HEK293T (cell line): Measurements from ENCODE around the gene NUMB.

Experiments
- CTCF ChIA-PET: fragments of 350-600 bp; formaldehyde crosslinking; extraction: SDS; loops from one replicate; lab custom pipeline; 2021; ENCODE audit warnings: antibody characterized with exemption, inconsistent platforms; lab: Yijun Ruan, JAX
- POLR2A ChIA-PET: fragments of 350-600 bp; formaldehyde crosslinking; extraction: SDS; loops from one replicate; lab custom pipeline; 2020; ENCODE audit warnings: antibody characterized with exemption, inconsistent platforms; lab: Yijun Ruan, JAX
- DNase-seq: peaks from one replicate; pipeline ENCODE4 v3.0.0; 2012; ENCODE audit warnings: mixed read lengths; ENCODE audit errors: extremely low spot score
- ARNT ChIP-seq: fragments of 450-650 bp; IDR thresholded peaks from 2 replicates; pipeline ENCODE4 v1.6.1; 2017; ENCODE audit warnings: mild to moderate bottlenecking
- BHLHE40 ChIP-seq: fragments of 450-650 bp; IDR thresholded peaks from 2 replicates; pipeline ENCODE4 v1.6.1; 2016; ENCODE audit warnings: mild to moderate bottlenecking, moderate library complexity, borderline replicate concordance
- CTBP1 ChIP-seq: fragments of 450-650 bp; IDR thresholded peaks from 2 replicates; pipeline ENCODE4 v1.6.1; 2016; ENCODE audit warnings: borderline replicate concordance
- ELF4 ChIP-seq: fragments of 450-650 bp; IDR thresholded peaks from 2 replicates; pipeline ENCODE4 v1.6.1; 2017; ENCODE audit warnings: antibody characterized with exemption
- FOXA1 ChIP-seq: fragments of 450-650 bp; IDR thresholded peaks from 2 replicates; pipeline ENCODE4 v1.6.1; 2016; ENCODE audit warnings: mild to moderate bottlenecking
- FOXK2 ChIP-seq: fragments of 450-650 bp; IDR thresholded peaks from 2 replicates; pipeline ENCODE4 v1.6.1; 2016; ENCODE audit warnings: mild to moderate bottlenecking
- FOXM1 ChIP-seq: fragments of 450-650 bp; IDR thresholded peaks from 2 replicates; pipeline ENCODE4 v1.6.1; 2017; ENCODE audit warnings: mild to moderate bottlenecking, borderline replicate concordance
- HDGF ChIP-seq: fragments of 450-650 bp; IDR thresholded peaks from 2 replicates; pipeline ENCODE4 v1.6.1; 2017; ENCODE audit warnings: antibody characterized with exemption, borderline replicate concordance
- L3MBTL2 ChIP-seq: fragments of 450-650 bp; conservative IDR thresholded peaks from 2 replicates; pipeline ENCODE4 v1.6.1; 2016; ENCODE audit warnings: mild to moderate bottlenecking
- LEF1 ChIP-seq: fragments of 450-650 bp; IDR thresholded peaks from 2 replicates; pipeline ENCODE4 v1.6.1; 2017; ENCODE audit warnings: mild to moderate bottlenecking, borderline replicate concordance
- NFRKB ChIP-seq: fragments of 450-650 bp; IDR thresholded peaks from 2 replicates; pipeline ENCODE4 v1.6.1; 2016; ENCODE audit warnings: mild to moderate bottlenecking, moderate library complexity
- PKNOX1 ChIP-seq: fragments of 450-650 bp; IDR thresholded peaks from 2 replicates; pipeline ENCODE4 v1.6.1; 2016
- SP1 ChIP-seq: fragments of 450-650 bp; IDR thresholded peaks from 2 replicates; pipeline ENCODE4 v1.6.1; 2017
- SUZ12 ChIP-seq: fragments of 450-650 bp; IDR thresholded peaks from 2 replicates; pipeline ENCODE4 v1.6.1; 2016; ENCODE audit warnings: mild to moderate bottlenecking
- TARDBP ChIP-seq: fragments of 450-650 bp; IDR thresholded peaks from 2 replicates; pipeline ENCODE4 v1.6.1; 2016
- ZNF384 ChIP-seq: fragments of 450-650 bp; IDR thresholded peaks from 2 replicates; pipeline ENCODE4 v1.6.1; 2016

Gene NUMB

GRCh38 chr14:73261520-73262426, 196.6 kb downstream of the NUMB start:
- no peak for DNase-seq
- CTCF ChIA-PET, result no interaction called here
- TF ChIP-seq FOXA1, result no peak
- no peak for TF ChIP-seq ZNF384
- TF ChIP-seq FOXM1, result no peak
- no peak for TF ChIP-seq ARNT
- no peak for TF ChIP-seq FOXK2
- no peak for TF ChIP-seq LEF1
- TF ChIP-seq SP1, result no peak
- TF ChIP-seq CTBP1, result no peak
- TF ChIP-seq BHLHE40, result no peak
- TF ChIP-seq L3MBTL2, result no peak
- no peak for TF ChIP-seq HDGF
- TF ChIP-seq TARDBP, result no peak
- no peak for TF ChIP-seq SUZ12
- no peak for TF ChIP-seq PKNOX1
- TF ChIP-seq NFRKB, result no peak
- POLR2A ChIA-PET, result no interaction called here

- TF ChIP-seq FOXM1, result no peak
- TF ChIP-seq SUZ12, result no peak
- no peak for TF ChIP-seq LEF1
- no peak for TF ChIP-seq SP1
- no peak for TF ChIP-seq FOXA1
- TF ChIP-seq ZNF384, result no peak
- TF ChIP-seq PKNOX1, result no peak
- TF ChIP-seq L3MBTL2, result no peak
- TF ChIP-seq FOXK2, result no peak
- no peak for TF ChIP-seq BHLHE40
- TF ChIP-seq ELF4, result no peak
- no peak for TF ChIP-seq CTBP1
- no peak for TF ChIP-seq NFRKB
- no peak for TF ChIP-seq ARNT
- no peak for TF ChIP-seq TARDBP
- POLR2A ChIA-PET, result no interaction called here
- CTCF ChIA-PET, result no interaction called here
- no peak for DNase-seq
Measured at GRCh38 chr14:73261075-73261474, 197.3 kb downstream of the NUMB start.

GRCh38 chr14:73260574-73260973, 197.8 kb downstream of the NUMB start:
- ChIA-PET POLR2A (no interaction called here), CTCF (no interaction called here)
- DNase-seq, result no peak
- TF ChIP-seq BHLHE40, result no peak
- no peak for TF ChIP-seq SP1
- TF ChIP-seq TARDBP, result no peak
- no peak for TF ChIP-seq NFRKB
- TF ChIP-seq ARNT, result no peak
- TF ChIP-seq FOXM1, result no peak

GRCh38 chr14:73259837-73260236, 198.5 kb downstream of the NUMB start:
- DNase-seq, result no peak
- ChIA-PET CTCF (interaction anchor here (0.6 kb wide), 1 partner anchor 14 kb away, joined by 3 read pairs; no protein-coding TSS in a partner anchor), POLR2A (no interaction called here)
- TF ChIP-seq PKNOX1 (no peak), FOXM1 (no peak), BHLHE40 (no peak), NFRKB (no peak), ZNF384 (no peak), LEF1 (no peak), ARNT (no peak), TARDBP (no peak), CTBP1 (no peak), SUZ12 (no peak), HDGF (no peak), SP1 (no peak), FOXA1 (no peak), FOXK2 (no peak), ELF4 (no peak), L3MBTL2 (no peak)

GRCh38 chr14:73258845-73259611, 199.3 kb downstream of the NUMB start:
- ChIA-PET POLR2A (no interaction called here), CTCF (interaction anchor here (0.6 kb wide), 1 partner anchor 15 kb away, joined by 3 read pairs; no protein-coding TSS in a partner anchor)
- TF ChIP-seq CTBP1 (no peak), ARNT (no peak), ELF4 (no peak), BHLHE40 (no peak), LEF1 (no peak), SUZ12 (no peak), NFRKB (no peak), L3MBTL2 (no peak), SP1 (no peak), HDGF (no peak), FOXA1 (no peak), ZNF384 (no peak), PKNOX1 (no peak), FOXK2 (no peak), TARDBP (no peak)
- DNase-seq, result no peak
